Epithelial cell of proximal tubule (primary cell): ENCODE results near the gene PBX1. TPM values are rescaled to one million over a fixed set of nuclear protein-coding genes. Genes with fewer than 3 reads are reported as not detected.

Experiments used
- DNase-seq: peaks from one replicate; pipeline ENCODE4 v3.0.0-alpha.2; 2011; ENCODE audit warnings: low read depth
- H3K4me3 ChIP-seq: 2 replicates; pipeline ENCODE4 v1.5.1; 2011; ENCODE audit warnings: low read depth, mild to moderate bottlenecking, low read length
- total RNA-seq: library from RNA; depleted of rRNA; stranded (reverse); fragments of >200 nt; gene quantifications from 2 replicates; pipeline ENCODE4 v1.2.3, GENCODE V29; 2015
- TF ChIP-seq, protein P1 (sequence below): conservative IDR thresholded peaks from 2 replicates; pipeline ENCODE4 v1.5.1; 2012; ENCODE audit warnings: low read depth, mild to moderate bottlenecking, low read length

PBX1 gene
- total RNA-seq, 1 donor from 2014 or later: 3.0 TPM

DNA sequence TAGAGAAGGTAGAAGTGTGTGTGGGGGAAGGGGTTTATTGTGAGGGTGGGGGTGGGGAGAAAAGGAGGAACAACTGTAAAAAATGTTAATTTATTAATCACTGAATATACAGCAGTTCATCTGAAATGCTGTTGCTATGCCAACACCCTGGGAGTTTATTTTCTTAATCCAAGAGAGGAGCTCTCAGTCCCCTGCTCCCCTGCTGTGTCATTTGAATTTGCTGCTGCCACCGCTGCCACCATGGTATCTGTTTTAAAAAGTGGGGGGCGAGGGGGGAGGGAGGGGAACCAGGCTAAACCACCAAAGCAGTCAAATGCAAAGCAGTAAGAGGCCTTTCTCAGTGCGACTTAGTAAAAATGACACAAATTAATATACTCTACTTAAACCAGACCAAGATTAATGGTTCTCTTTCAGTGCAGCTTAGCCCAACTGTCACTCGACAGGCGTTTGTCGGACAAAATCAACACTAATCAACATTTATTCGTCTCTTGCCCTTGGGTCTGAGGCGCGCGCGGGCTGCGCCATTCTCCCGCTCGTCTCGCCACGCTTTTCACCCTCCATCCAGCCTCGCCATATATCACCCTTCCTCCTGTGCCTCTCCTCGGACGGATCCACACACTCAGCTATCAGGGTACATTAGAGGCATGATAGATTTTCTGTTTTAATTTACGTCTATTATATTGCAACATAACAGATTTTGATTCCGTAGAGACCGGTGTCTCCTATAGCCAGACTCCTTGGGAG, 76.2 kb downstream of the PBX1 start:
- DNase-seq: no peak
- TF ChIP-seq, protein P1, sequence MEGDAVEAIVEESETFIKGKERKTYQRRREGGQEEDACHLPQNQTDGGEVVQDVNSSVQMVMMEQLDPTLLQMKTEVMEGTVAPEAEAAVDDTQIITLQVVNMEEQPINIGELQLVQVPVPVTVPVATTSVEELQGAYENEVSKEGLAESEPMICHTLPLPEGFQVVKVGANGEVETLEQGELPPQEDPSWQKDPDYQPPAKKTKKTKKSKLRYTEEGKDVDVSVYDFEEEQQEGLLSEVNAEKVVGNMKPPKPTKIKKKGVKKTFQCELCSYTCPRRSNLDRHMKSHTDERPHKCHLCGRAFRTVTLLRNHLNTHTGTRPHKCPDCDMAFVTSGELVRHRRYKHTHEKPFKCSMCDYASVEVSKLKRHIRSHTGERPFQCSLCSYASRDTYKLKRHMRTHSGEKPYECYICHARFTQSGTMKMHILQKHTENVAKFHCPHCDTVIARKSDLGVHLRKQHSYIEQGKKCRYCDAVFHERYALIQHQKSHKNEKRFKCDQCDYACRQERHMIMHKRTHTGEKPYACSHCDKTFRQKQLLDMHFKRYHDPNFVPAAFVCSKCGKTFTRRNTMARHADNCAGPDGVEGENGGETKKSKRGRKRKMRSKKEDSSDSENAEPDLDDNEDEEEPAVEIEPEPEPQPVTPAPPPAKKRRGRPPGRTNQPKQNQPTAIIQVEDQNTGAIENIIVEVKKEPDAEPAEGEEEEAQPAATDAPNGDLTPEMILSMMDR: no peak
- no peak overlapping the region for H3K4me3 ChIP-seq

DNA sequence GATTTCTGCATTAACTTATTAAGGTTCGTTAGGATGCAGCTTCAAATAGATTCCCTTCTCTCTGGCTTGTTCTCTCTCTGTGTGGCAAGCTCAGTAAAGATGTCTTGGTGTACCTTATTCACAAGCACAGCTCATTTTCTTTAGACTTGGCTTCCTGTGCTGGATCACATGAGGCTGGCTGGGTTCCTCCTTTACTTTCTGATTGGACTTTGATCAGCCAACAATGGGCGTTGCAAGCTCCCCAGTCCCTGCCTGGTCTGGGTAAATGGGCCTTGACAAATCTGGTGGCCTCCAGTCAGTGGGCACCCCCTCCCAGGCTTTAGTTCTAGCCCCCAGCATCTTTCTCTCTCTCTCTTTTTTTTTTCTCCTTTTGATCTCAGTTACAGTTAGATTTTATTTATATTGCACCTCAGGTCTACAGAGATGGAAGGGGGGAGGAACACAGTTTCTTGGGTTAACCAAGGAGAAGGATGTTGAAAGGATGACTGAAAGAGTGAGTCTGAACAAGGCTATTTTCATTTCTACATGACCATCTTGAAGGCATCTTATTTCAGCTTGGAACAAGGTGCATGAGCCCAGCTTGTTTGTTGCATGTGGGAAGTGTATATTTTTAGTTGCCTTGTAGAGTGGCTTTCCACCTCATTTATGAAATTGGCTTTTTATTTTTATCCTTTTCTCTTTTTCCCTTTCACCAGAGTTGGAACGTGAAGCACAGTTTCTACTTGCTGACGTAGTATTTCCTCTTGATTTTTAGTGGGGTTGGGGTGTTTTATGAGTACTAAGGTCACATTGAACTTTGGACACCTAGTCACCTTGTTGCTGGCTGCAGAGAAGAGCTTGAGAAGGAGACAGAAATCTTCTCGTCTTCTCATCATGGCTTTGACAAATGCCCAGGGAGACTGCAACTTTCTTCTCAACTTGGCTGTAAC, 77.1 kb downstream of the PBX1 start:
- TF ChIP-seq, protein P1: no peak
- no peak overlapping the region for H3K4me3 ChIP-seq
- no peak for DNase-seq

DNA sequence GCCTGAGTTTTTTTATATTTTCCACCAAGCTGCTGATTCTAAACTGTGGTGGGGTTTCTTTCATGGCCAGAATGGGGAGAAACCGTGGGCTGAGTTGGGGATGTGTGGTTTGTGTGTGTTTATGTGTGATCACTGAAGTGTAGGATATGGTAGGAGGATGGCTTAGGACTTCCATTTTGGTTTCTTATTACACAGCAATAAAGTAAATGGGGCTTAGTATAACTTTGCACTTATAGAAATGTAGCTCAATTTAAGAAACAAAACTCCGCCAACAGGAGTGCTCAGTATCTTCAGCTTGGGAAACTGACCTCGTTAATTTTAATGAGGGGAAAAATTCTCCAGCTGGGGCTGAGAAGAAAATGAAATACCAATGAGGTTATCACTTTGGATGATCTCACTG, 77.8 kb downstream of the PBX1 start:
- TF ChIP-seq, protein P1: no peak

DNA sequence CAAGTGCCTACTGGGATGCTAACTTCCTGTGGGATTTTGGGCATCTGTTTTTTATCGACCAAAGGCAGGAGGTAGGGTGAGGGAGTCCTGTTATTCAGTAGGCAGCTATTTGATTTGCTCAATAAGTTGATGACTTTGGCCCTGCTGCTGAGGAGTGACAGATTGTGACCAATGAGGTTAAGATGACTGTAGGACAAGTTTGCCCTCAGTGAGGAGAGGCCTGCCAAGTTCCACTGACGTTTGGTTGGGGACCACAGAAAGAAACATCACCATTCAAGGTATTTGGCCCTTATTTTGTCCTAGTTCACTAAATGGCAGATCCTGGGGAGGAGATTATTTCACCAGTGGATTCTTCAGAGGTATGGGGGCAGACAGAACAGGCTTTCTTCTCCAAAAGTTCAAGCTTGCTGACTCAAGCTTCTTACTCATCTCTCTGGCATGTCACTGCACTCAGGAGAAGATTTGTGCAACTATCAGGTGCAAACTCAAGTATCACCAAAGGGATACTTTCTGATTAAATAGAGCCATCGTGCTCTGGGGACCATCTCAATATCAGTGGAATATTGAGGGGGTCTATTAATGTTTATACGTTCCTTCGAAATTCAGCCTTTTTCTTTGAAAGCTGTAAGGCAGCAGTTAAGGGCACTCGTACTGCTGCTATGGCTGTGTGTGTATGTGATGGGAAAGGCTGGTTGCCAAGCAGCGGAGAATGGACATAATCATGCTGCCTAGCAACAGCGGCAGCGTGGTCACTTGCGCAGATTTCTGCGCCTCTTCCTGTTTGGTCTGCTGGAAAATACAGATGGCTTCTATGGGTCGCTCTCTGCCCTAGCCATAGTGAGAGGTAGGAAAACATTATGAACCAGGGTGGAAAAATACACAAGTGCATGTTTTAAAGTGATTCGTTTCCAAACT, 78.7 kb downstream of the PBX1 start:
- TF ChIP-seq, protein P1: no peak
- no peak overlapping the region for H3K4me3 ChIP-seq
- DNase-seq: no peak

More for the DNA sequence above, 77.8 kb downstream of the PBX1 start:
- no peak for DNase-seq
- H3K4me3 ChIP-seq: no peak overlapping the region

DNA sequence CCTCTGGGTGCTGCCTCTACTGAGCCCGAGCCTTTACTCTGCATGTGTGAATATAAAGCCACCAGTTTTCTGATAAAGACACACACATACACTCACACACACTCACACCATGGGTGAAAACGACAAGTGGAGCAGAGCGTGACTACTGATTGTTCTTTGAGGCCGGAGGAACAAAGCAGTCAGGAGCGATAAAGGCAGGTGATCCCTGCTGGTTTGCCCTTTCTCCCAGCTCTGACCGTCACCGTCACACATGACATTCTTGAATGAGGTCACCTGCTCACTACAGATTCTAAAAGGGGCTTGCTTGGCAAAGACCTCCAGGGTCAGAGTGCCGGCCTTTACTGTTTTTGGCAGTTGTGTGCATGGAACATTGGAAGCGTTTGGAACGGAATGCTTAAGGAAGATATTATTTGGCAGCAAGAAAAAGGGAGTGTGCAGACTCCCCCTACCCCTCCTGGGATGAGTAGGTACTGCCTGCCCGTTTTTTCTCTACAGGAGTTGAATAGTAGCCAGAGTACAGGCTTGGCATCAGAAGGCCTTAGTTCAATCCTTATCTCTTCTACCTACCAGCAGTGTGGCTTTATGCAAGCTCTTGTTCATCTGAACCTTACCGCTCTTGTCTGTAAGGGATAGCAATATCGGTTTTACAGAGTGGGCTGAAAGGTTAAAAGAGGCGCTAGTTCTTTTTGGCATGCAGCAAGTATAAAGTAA, 79.7 kb downstream of the PBX1 start:
- H3K4me3 ChIP-seq: no peak overlapping the region
- no peak for DNase-seq
- TF ChIP-seq, protein P1: no peak
